K562 (cell line): ENCODE results near the gene TLR8. TPM values are rescaled to one million over a fixed set of nuclear protein-coding genes. Genes with fewer than 3 reads are reported as not detected.
A peak's percentile ranks its signal among the peaks of the same experiment; 100 is the strongest.

Experiments
- ATAC-seq: fragments of 200-7000 bp; cut with Tn5 transposase; 3 replicates; pipeline ENCODE4 v1.9.1; 2020; ENCODE audit warnings: moderate library complexity
- BruUV-seq: library from RNA; stranded (reverse); fragments of 400-500 nt; replicated peaks from 2 replicates; lab custom pipeline; 2021; lab: Mats Ljungman, UMichigan
- CTCF ChIA-PET: fragments of 300-600 bp; formaldehyde crosslinking; extraction: SDS; loops from one replicate; lab custom pipeline; 2021; ENCODE audit warnings: low intra/inter-chr PET ratio; lab: Yijun Ruan, JAX
- POLR2A ChIA-PET: fragments of 300-600, 350-650 bp; sonication (Branson Sonifier 250); formaldehyde crosslinking; extraction: SDS; loops from one replicate; lab custom pipeline; 2021; ENCODE audit warnings: antibody characterized with exemption, inconsistent platforms; lab: Yijun Ruan, JAX
- DNase-seq, 4 experiments: peaks; one replicate each; pipeline versions ENCODE4 v3.0.0 to v3.0.0-alpha.2; 2011 to 2018; ENCODE audit warnings: low spot score in 3 of 4, mixed read lengths in 3 of 4; ENCODE audit errors: extremely low read depth in 1 of 4
- FAIRE-seq: peaks from 2 replicates; lab custom pipeline; 2011; peaks lifted over from hg19 to GRCh38; lab: Jason Lieb, UNC
- H2AFZ ChIP-seq: 2 replicates; pipeline ENCODE4 v1.6.0; 2011; ENCODE audit warnings: low read depth, low read length, control low read depth, inconsistent platforms
- H3K27ac ChIP-seq: fragments of 200-600 bp; 3 replicates; pipeline ENCODE4 v1.8.0; 2011; ENCODE audit warnings: low read depth, mild to moderate bottlenecking, control low read depth, inconsistent platforms, low read length, moderate library complexity, mixed read lengths; ENCODE audit errors: extremely low read depth
- H3K27me3 ChIP-seq, 2 experiments: fragments of 300-600 bp in 1 of 2; 2 replicates in 1 of 2; 3 replicates in 1 of 2; pipeline versions ENCODE4 v1.6.0 to v1.8.0; 2011; ENCODE audit warnings: inconsistent platforms in 2 of 2, low read length in 2 of 2, mild to moderate bottlenecking in 1 of 2, mixed read lengths in 1 of 2, moderate library complexity in 1 of 2; ENCODE audit not compliant: control insufficient read depth in 2 of 2, insufficient read depth in 2 of 2
- H3K36me3 ChIP-seq: fragments of 300-600 bp; 3 replicates; pipeline ENCODE4 v1.8.0; 2011; ENCODE audit warnings: mild to moderate bottlenecking, low read length, inconsistent platforms; ENCODE audit not compliant: control insufficient read depth, insufficient read depth
- H3K4me1 ChIP-seq, 2 experiments: fragments of 200-600 bp in 1 of 2; replicated peaks in 1 of 2; 2 replicates in 1 of 2; 3 replicates in 1 of 2; pipeline versions ENCODE4 v1.5.1 to v1.8.0; 2011; ENCODE audit warnings: inconsistent platforms in 2 of 2, low read length in 2 of 2, mild to moderate bottlenecking in 1 of 2, mixed read lengths in 1 of 2, moderate library complexity in 1 of 2; ENCODE audit not compliant: control insufficient read depth in 2 of 2, insufficient read depth in 2 of 2
- H3K4me2 ChIP-seq: 2 replicates; pipeline ENCODE4 v1.6.1; 2011; ENCODE audit warnings: low read length, control low read depth, inconsistent platforms, mixed read lengths; ENCODE audit not compliant: insufficient read depth
- H3K4me3 ChIP-seq: fragments of 200-600 bp; sonication (generic), shearing (Covaris generic); 2 replicates; pipeline ENCODE4 v1.5.1; 2016; ENCODE audit warnings: control low read depth, inconsistent platforms
- H3K79me2 ChIP-seq: fragments of 200-600 bp; 3 replicates; pipeline ENCODE4 v1.8.0; 2011; ENCODE audit warnings: low read length, inconsistent platforms; ENCODE audit not compliant: control insufficient read depth, insufficient read depth
- H3K9ac ChIP-seq, 2 experiments: 2 replicates each; pipeline versions ENCODE4 v1.6.0 to v1.6.1; 2011; ENCODE audit warnings: low read depth in 2 of 2, low read length in 2 of 2, control low read depth in 1 of 2, inconsistent platforms in 1 of 2, mild to moderate bottlenecking in 1 of 2, mixed read lengths in 1 of 2; ENCODE audit not compliant: insufficient read depth in 1 of 2
- H3K9me1 ChIP-seq: one replicate; pipeline ENCODE4 v1.6.0; 2011; ENCODE audit warnings: inconsistent platforms, mild to moderate bottlenecking, low read length, moderate library complexity; ENCODE audit not compliant: control insufficient read depth, insufficient read depth
- H3K9me3 ChIP-seq: replicated peaks from 2 replicates; pipeline ENCODE4 v1.5.1; 2011; ENCODE audit warnings: low read depth, low read length, inconsistent platforms; ENCODE audit not compliant: control insufficient read depth, insufficient read depth
- H4K20me1 ChIP-seq: replicated peaks from 2 replicates; pipeline ENCODE4 v1.6.1; 2011; ENCODE audit warnings: low read length, inconsistent platforms, mixed read lengths; ENCODE audit not compliant: control insufficient read depth, insufficient read depth
- BACH1 ChIP-seq: fragments of 200-800 bp; sonication (Bioruptor generic); IDR thresholded peaks from 2 replicates; pipeline ENCODE4 v1.6.1; 2016; ENCODE audit warnings: missing genetic modification characterization, missing compliant biosample characterization
- CBX5 ChIP-seq: IDR thresholded peaks from 2 replicates; pipeline ENCODE4 v1.6.1; 2014; ENCODE audit warnings: low read depth, borderline replicate concordance
- CEBPB ChIP-seq: fragments of 450-650 bp; IDR thresholded peaks from 2 replicates; pipeline ENCODE4 v1.6.1; 2016; ENCODE audit warnings: missing genetic modification characterization, missing compliant biosample characterization
- CXXC5 ChIP-seq: fragments of 250-450 bp; sonication (Bioruptor Pico); IDR thresholded peaks from 2 replicates; pipeline ENCODE4 v1.8.0; 2022; ENCODE audit warnings: inconsistent platforms, mild to moderate bottlenecking, moderate library complexity
- ETV1 ChIP-seq: fragments of 450-650 bp; conservative IDR thresholded peaks from 2 replicates; pipeline ENCODE4 v1.6.1; 2016; ENCODE audit warnings: missing genetic modification characterization, control low read depth, low read depth, missing compliant biosample characterization
- FOS ChIP-seq: IDR thresholded peaks from 3 replicates; pipeline ENCODE4 v1.6.1; 2011; ENCODE audit not compliant: insufficient read length; ENCODE audit errors: extremely low read depth
- HDAC6 ChIP-seq: IDR thresholded peaks from 2 replicates; pipeline ENCODE4 v1.6.1; 2012; ENCODE audit warnings: low read depth, mild to moderate bottlenecking, control low read depth, inconsistent platforms, low read length, moderate library complexity
- PHB2 ChIP-seq: fragments of 450-650 bp; IDR thresholded peaks from 2 replicates; pipeline ENCODE4 v1.6.1; 2017; ENCODE audit warnings: low read depth
- SAP30 ChIP-seq: fragments of 200-600 bp; sonication (generic); IDR thresholded peaks from 2 replicates; pipeline ENCODE4 v1.6.1; 2012; ENCODE audit warnings: borderline replicate concordance, low read depth, mild to moderate bottlenecking, moderate library complexity, low read length, control low read depth, inconsistent platforms; ENCODE audit not compliant: insufficient read depth, poor library complexity, severe bottlenecking
- SMAD3 ChIP-seq: fragments of 450-650 bp; formaldehyde crosslinking; conservative IDR thresholded peaks from 2 replicates; pipeline ENCODE4 v1.4.0; 2020; ENCODE audit warnings: mild to moderate bottlenecking
- TFAP4 ChIP-seq: sonication (generic); formaldehyde crosslinking; IDR thresholded peaks from 2 replicates; pipeline ENCODE4 v1.8.0; 2022; ENCODE audit warnings: missing genetic modification reagents, mild to moderate bottlenecking, moderate library complexity, borderline replicate concordance
- ZNF146 ChIP-seq: IDR thresholded peaks from one replicate; pipeline ENCODE4 v1.6.1; 2018; ENCODE audit warnings: missing compliant biosample characterization; ENCODE audit not compliant: unreplicated experiment
- WGBS: fragments of 100-300 bp; shearing (Covaris generic); methylation state at CpG from one replicate; pipeline ENCODE4 v1.1.6; 2016; ENCODE audit warnings: low coverage, mixed read lengths; ENCODE audit not compliant: insufficient coverage; ENCODE audit errors: missing lambda C conversion rate; 5-methylcytosine and 5-hydroxymethylcytosine counted together
- in situ Hi-C: fragments of 300-500 bp; cut with MboI; formaldehyde crosslinking; loops from 4 replicates; pipeline ENCODE4 v1.15.0; 2018; ENCODE audit warnings: inconsistent platforms, mixed read lengths
- intact Hi-C: fragments of 100-400 bp; cut with micrococcal nuclease; formaldehyde crosslinking; loops from 2 replicates; pipeline ENCODE4 v1.14.2; 2022
- polyA plus RNA-seq, 8 experiments: library from polyadenylated mRNA; depleted of rRNA in 4 of 8; stranded (reverse) in 5 of 8; unstranded in 3 of 8; fragments of >200 nt; fragmentation: Nextera tagmentation in 2 of 8; fragmentation: Illumina TruSeq in 1 of 8; extraction: Ambion mirVana in 2 of 8; extraction: Trizol in 1 of 8; gene quantifications; 2 replicates each; pipeline versions ENCODE4 v1.2.1 to v1.2.3, GENCODE V29; 2011 to 2014; ENCODE audit warnings: inconsistent platforms in 1 of 8, missing spikeins in 1 of 8
- total RNA-seq, 7 experiments: library from RNA; depleted of rRNA in 6 of 7; stranded (reverse); fragments of >200 nt in 6 of 7; fragmentation: Illumina TruSeq in 2 of 7; extraction: Trizol in 2 of 7; gene quantifications; 2 replicates each; pipeline versions ENCODE4 v1.2.1 to v1.2.3, GENCODE V29; 2011 to 2021; ENCODE audit warnings: low replicate concordance in 1 of 7
- TF ChIP-seq, protein P1 (sequence below): IDR thresholded peaks from 2 replicates; pipeline ENCODE4 v1.6.1; 2012; ENCODE audit warnings: low read depth, low read length, improper control_type of control experiment, borderline replicate concordance
- TF ChIP-seq, protein P2 (sequence below): fragments of 450-650 bp; IDR thresholded peaks from one replicate; pipeline ENCODE4 v1.6.1; 2018; ENCODE audit warnings: mild to moderate bottlenecking, moderate library complexity; ENCODE audit not compliant: partially characterized antibody

Gene TLR8
- total and polyA plus RNA-seq, 9 of the 15 experiments (the other 6 are each of a cell fraction or from before 2014, with no cell fraction given), result not detected

DNA sequence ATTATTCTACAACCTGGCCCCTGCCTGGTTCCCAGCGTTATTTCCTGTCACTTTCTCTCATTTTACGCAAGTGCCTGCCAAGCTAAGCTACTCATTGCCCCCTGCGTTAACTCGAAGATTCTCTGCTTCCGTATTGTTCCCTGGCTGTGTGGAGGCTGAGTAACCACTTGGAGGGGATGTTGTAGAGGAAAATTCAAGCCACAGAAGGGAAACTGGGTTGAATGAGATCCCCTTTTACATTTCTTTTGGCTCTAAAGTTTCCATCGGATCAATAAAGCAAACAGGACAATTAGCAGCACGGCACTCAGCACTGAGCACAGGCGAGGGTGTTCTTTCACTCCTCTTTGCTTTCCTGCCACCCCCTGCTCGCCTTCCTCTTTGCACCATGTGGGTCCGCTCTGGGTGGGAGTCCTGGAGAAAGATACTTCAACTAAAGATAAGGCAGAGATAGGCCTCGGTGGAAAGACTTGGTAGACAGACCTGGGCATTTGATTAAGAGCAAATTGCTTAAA, 64.3 kb downstream of the TLR8 start (continued):
- TF ChIP-seq, protein P1, sequence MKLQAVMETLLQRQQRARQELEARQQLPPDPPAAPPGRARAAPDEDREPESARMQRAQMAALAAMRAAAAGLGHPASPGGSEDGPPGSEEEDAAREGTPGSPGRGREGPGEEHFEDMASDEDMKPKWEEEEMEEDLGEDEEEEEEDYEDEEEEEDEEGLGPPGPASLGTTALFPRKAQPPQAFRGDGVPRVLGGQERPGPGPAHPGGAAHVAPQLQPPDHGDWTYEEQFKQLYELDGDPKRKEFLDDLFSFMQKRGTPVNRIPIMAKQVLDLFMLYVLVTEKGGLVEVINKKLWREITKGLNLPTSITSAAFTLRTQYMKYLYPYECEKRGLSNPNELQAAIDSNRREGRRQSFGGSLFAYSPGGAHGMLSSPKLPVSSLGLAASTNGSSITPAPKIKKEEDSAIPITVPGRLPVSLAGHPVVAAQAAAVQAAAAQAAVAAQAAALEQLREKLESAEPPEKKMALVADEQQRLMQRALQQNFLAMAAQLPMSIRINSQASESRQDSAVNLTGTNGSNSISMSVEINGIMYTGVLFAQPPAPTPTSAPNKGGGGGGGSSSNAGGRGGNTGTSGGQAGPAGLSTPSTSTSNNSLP, result no peak
- TF ChIP-seq BACH1 (tag), result 0 out of 2 replicates have a peak, but pooled peaks have one; percentile 29
- TF ChIP-seq CBX5, result no peak
- TF ChIP-seq CXXC5 (CRISPR knock-in tag), result peak; percentile 15; the same call in 1 of the 2 replicates

DNA sequence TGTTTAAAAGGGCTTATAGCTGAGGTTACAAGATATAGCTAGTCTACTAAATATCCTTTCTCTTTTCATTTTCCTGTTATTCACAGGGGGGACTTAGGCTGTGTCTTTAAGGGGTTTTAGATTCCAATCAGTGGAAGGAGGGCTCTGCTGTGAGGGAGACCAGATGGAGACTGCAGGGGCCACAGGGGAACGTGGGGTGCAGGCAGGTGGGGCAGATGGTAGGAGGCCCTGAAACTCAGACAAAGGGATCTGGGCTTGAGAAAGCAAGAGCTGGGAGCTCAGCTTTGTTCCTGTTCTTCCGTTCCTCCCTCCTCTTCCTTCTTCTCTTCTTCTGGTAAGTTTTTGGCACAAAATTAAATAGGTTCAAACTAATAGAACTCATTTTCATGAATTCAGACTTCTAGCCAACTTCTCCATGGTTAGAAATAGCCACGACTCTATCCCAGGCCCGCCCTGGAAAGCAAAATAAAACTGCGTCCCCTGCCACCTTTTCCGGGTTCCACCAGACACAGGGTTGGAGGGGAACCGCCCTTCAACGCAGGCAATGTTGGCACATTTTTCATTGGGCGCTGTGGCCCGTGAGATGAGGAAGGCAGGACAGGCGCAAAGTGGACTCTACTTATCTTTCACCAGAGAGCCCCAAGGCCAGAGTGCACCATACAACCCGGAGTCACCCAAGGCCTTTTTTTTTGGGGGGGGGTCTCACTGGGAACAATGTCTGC, 65.0 kb downstream of the TLR8 start:
- DNase-seq, result no peak
- in situ Hi-C loops, result loop anchor here (25.0 kb wide), 1 partner anchor 691 kb away; the partner anchor contains the start of gene TCEANC
- intact Hi-C loops, result loop anchor here (5.0 kb wide), 1 partner anchor 516 kb away; no protein-coding TSS in a partner anchor
- Histone ChIP-seq H3K36me3 (no peaks in the 10 kb centered on the region; the same call in 2 of the 3 replicates), H3K27ac (peak overlapping the region; percentile 62), H3K9me1 (no peaks in the 10 kb centered on the region), H3K9me3 (no peaks in the 10 kb centered on the region), H2AFZ (peak overlapping the region; percentile 93), H3K4me3 (no peak overlapping the region), H4K20me1 (0 out of 2 replicates have a peak, but pooled peaks cover 6% of the 10 kb centered on the region), H3K4me2 (no peak overlapping the region; the same call in 1 of the 2 replicates), H3K27me3 (no peaks in the 10 kb centered on the region), H3K79me2 (peaks cover 24% of the 10 kb centered on the region), H3K4me1 (peaks cover 19 to 36% of the 10 kb centered on the region in 2 experiments; a peak in 4 of 5 replicates), H3K9ac (peak overlapping the region; percentile 55 to 79; a peak in 3 of 4 replicates)
- FAIRE-seq, result no peak
- POLR2A ChIA-PET, result interaction anchor here (0.8 kb wide), 1 partner anchor 12 kb away, joined by 3 read pairs; no protein-coding TSS in a partner anchor
- BruUV-seq, result no TSS peak
- 73% methylated on average over 12 of the region's 12 CpGs for WGBS
- CTCF ChIA-PET, result no interaction called here
- ATAC-seq, result no peak
- TF ChIP-seq ETV1 (tag), result no peak
- TF ChIP-seq HDAC6, result no peak
- TF ChIP-seq SAP30, result no peak
- no peak for TF ChIP-seq PHB2
- TF ChIP-seq, protein P2, sequence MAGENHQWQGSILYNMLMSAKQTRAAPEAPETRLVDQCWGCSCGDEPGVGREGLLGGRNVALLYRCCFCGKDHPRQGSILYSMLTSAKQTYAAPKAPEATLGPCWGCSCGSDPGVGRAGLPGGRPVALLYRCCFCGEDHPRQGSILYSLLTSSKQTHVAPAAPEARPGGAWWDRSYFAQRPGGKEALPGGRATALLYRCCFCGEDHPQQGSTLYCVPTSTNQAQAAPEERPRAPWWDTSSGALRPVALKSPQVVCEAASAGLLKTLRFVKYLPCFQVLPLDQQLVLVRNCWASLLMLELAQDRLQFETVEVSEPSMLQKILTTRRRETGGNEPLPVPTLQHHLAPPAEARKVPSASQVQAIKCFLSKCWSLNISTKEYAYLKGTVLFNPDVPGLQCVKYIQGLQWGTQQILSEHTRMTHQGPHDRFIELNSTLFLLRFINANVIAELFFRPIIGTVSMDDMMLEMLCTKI, result no peak
- no peak for TF ChIP-seq SMAD3 (CRISPR knock-in tag)
- TF ChIP-seq FOS, result no peak
- TF ChIP-seq TFAP4 (CRISPR knock-in tag), result no peak
- no peak for TF ChIP-seq CEBPB (tag)
- TF ChIP-seq ZNF146 (CRISPR knock-in tag), result no peak
